ENCODE results near the gene DNLZ. TPM values are rescaled to one million over a fixed set of nuclear protein-coding genes. Genes with fewer than 3 reads are reported as not detected.

The DNLZ gene
- total RNA-seq, 4 donors from 2014 or later: 1.8 to 31.1 (median 19.7) TPM

DNA sequence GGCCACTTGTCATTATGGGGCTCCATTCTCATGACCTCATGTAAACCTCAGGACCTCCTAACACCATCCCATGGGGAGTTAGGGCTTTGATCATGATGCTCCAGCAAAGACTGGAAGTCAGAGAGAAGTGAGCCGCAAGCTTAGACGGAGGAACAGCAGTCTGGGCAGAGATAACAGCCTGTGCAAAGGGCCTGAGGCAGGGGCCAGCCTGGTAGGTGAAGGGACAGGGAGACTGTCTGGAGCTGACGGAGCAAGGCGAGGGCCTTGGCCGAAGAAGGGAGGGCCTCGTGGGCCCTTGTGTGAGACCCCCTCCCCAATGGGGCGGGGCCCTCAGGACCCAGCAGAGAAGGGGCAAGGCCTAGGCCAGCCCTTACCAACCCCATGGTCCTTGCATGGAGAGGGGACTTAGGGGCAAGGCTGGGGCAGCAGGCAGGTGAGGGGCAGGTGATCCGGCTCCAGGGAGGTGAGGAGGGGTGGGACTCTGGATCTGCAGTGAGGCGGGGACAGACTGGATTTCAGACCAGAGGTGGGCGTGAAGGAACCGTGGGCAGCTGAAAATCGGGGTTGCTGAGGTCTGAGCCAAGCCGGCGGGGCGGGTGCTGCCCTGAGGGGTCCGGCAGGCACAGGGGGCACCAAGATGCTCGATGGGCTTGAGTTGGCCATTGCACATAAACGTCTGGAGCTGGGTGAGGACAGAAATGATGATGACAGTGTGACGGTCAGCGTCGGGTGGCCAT, 18.8 kb downstream of the DNLZ start:
- Histone ChIP-seq H3K27ac (peak overlapping the region in 1 of 4 donors; percentile 43), H3K27me3 (peaks cover 0 to 27% (median 0%) of the 10 kb centered on the region in 4 donors), H3K9me3 (no peaks in the 10 kb centered on the region), H3K4me1 (peaks cover 25 to 46% (median 28%) of the 10 kb centered on the region in 3 donors), H3K4me3 (peak overlapping the region in 1 of 4 donors; percentile 44), H3K36me3 (peaks cover 0 to 10% (median 0%) of the 10 kb centered on the region in 3 donors)
- TF ChIP-seq POLR2A (IDR thresholded peaks at IDR 0.05) (no peak), CTCF (IDR thresholded peaks at IDR 0.05) (no peak)
- intact Hi-C loops (cut with DNase I): no loop called here
- no peak for DNase-seq
- 55 to 62% methylated on average over 13 to 20 of the region's 21 CpGs for WGBS, 2 donors

DNA sequence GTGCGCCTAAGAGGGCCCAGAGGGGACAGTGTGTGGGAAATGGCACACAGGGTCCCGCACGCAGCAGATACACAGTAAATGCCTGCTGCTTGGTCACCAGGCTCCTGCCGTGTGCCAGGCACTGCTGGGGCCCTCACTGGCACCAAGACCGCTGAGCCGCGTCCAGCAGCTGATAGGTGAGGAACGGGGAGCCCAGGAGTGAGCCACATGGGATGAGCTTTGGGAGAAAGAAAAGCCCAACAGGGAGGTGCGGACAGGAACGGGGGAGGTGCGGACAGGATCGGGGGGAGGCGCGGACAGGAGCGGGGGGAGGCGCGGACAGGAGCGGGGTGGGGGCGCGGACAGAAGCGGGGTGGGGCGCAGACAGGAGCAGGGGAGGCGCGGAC, 19.7 kb downstream of the DNLZ start:
- H3K27me3 ChIP-seq: peaks cover 0 to 27% (median 0%) of the 10 kb centered on the region in 4 donors
- TF ChIP-seq POLR2A (IDR thresholded peaks at IDR 0.05) (no peak), CTCF (IDR thresholded peaks at IDR 0.05) (no peak)
- no peak overlapping the region for H3K4me3 ChIP-seq
- intact Hi-C loops (cut with DNase I): no loop called here
- H3K27ac ChIP-seq: no peak overlapping the region
- peaks cover 0 to 6% (median 0%) of the 10 kb centered on the region in 3 donors for H3K36me3 ChIP-seq
- H3K4me1 ChIP-seq: peaks cover 25 to 46% (median 28%) of the 10 kb centered on the region in 3 donors
- 91 to 100% methylated on average over 1 to 13 of the region's 24 CpGs for WGBS, 2 donors
- H3K9me3 ChIP-seq: no peaks in the 10 kb centered on the region
- no peak for DNase-seq

DNA sequence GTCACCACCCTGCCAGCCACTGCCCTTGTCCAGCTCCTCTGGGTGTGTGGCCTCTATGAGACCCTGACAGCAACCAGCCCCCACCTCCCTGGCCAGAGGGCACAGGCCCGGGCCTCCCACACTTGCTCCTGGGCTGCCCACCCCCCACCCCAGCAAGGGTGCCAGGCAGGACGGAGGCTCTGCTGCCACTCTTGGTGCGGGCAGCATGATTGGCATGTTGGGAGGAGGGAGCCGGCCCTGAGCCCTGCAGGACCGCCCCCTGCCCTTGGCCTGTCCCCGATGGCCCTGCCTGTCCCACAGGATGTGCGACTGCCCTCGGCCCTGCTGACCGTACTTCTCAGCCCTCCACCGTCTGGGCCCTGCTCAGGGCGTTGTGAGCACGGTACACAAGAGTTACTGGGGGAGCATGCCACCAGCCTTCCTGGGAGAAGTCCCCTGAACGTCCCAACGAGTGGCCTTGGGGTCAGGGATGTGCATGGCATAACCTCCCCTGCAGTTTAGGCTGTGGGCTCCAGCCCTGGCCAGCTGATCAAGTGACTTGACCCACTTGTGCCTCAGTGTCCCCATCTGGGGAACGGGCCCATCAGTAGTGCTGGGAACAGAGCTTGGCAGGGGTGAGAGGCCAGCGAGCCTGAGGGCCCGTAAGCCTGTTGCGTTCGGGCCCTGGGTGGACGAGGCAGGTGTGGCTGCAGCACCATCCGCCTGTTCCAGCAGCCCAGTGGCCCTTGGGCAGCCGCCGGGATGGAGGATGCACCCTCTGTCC, 20.2 kb downstream of the DNLZ start:
- Histone ChIP-seq H3K4me1 (peaks cover 25 to 46% (median 28%) of the 10 kb centered on the region in 3 donors), H3K36me3 (peaks cover 0 to 10% (median 0%) of the 10 kb centered on the region in 3 donors), H3K27ac (peak overlapping the region in 3 of 4 donors; percentile 34 to 63 (median 42)), H3K4me3 (peak overlapping the region in 3 of 4 donors; percentile 37 to 62 (median 51)), H3K9me3 (no peaks in the 10 kb centered on the region), H3K27me3 (peaks cover 0 to 27% (median 0%) of the 10 kb centered on the region in 4 donors)
- WGBS, 2 donors: 25 to 100% methylated on average over 2 to 3 of the region's 23 CpGs
- intact Hi-C loops (cut with DNase I): no loop called here
- DNase-seq: no peak
- no peak for TF ChIP-seq POLR2A (IDR thresholded peaks at IDR 0.05)
- TF ChIP-seq CTCF (IDR thresholded peaks at IDR 0.05): no peak

DNA sequence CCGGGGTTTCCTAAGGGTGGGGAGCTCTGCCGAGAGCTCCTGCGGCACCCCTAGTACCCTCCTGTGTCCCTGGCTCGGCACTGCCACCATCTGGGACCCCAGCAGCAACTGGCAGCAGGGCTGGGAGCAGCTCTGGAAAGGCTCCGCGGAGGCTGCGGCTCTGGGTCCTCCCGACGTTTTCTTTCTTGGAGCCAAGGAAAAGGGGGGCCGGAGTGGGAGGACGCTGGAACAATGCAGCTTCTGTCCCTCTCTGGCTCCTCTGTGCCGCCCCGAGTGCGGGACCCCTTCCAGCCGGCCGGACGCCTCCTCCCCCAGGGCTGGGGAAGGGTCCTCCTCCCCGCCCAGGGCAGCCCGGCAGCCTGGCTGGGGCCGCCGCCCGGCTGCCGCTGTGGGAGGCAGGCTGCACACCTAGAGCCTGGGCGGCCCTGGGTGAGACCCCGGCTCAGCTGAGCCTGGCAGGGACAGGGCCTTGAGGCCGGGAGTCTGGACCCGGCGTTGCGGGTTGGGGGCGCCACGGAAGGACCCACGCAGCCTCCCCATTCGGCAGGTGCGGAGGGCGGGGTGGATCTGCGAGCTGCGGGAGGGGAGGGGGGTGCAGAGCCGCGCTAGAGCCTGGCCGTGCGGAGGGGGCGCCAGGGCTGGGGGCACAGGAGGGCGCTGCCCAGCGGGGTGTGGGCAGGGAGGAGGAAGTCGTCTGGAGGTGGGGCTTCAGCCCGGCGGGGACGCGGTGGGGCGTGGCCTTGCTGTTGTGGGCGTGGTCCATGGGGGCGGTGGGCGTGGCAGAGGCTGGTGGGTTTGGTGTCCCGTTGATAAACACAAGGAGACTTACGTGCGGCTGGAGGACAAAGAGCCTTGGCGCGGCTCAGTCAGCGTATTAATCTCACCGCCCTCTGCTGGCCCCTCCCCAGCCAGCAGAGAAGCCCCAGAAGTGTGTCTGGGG, 21.1 kb downstream of the DNLZ start:
- intact Hi-C loops (cut with DNase I): no loop called here
- TF ChIP-seq CTCF (IDR thresholded peaks at IDR 0.05) (no peak), POLR2A (IDR thresholded peaks at IDR 0.05) (no peak)
- Histone ChIP-seq H3K4me3 (peak overlapping the region; percentile 29 to 62 (median 44)), H3K36me3 (peaks cover 0 to 16% (median 0%) of the 10 kb centered on the region in 3 donors), H3K9me3 (no peaks in the 10 kb centered on the region), H3K27ac (peak overlapping the region; percentile 34 to 63 (median 44)), H3K27me3 (peaks cover 0 to 27% (median 0%) of the 10 kb centered on the region in 4 donors), H3K4me1 (peaks cover 25 to 46% (median 28%) of the 10 kb centered on the region in 3 donors)
- 0 to 13% methylated on average over 6 to 16 of the region's 60 CpGs for WGBS, 2 donors
- DNase-seq: no peak
